Lung microvascular endothelial cell (primary cell): ENCODE results near the gene NFATC4. TPM values are rescaled to one million over a fixed set of nuclear protein-coding genes. Genes with fewer than 3 reads are reported as not detected.
"Not testable (repeated sequence)": the region's sequence is repeated elsewhere in the genome, so short reads cannot be mapped to it uniquely, and the experiment has no call there.

Source experiments
- DNase-seq, 2 donors: peaks; one replicate each; pipeline versions ENCODE4 v3.0.0 to v3.0.0-alpha.2; 2010; ENCODE audit warnings: low read depth in 2 of 2
- total RNA-seq: library from RNA; depleted of rRNA; stranded (reverse); fragments of >200 nt; gene quantifications from 2 replicates; pipeline ENCODE4 v1.2.1, GENCODE V29; 2014

Gene NFATC4
- total RNA-seq, 1 donor from 2014 or later, result 0.60 TPM

GRCh38 chr14:24339284-24340151 lies 28.5 kb upstream of the NFATC4 start, which contains the start of gene RIPK3:
Gene RIPK3 (minus strand): TSS chr14:24339991. CDS start chr14:24339826, 165 bp downstream.
- DNase-seq, result no peak

- DNase-seq, result no peak
Measured at GRCh38 chr14:24340606-24341005, 27.4 kb upstream of the NFATC4 start.

- no peak for DNase-seq
Measured at GRCh38 chr14:24342889-24343288, 25.1 kb upstream of the NFATC4 start.

GRCh38 chr14:24343795-24344660 lies 24.0 kb upstream of the NFATC4 start:
- DNase-seq, result no peak

- DNase-seq, result no peak
Measured at GRCh38 chr14:24347134-24347533, 20.9 kb upstream of the NFATC4 start.

- no peak for DNase-seq
Measured at GRCh38 chr14:24348186-24348585, 19.8 kb upstream of the NFATC4 start.

GRCh38 chr14:24349742-24350141 lies 18.2 kb upstream of the NFATC4 start:
- DNase-seq, result no peak

- peak in 1 of 2 donors; percentile 22 for DNase-seq
Measured at GRCh38 chr14:24351517-24351916, 16.5 kb upstream of the NFATC4 start.

- DNase-seq, result no peak
Measured at GRCh38 chr14:24353559-24354481, 14.2 kb upstream of the NFATC4 start.

GRCh38 chr14:24354482-24354825 lies 13.5 kb upstream of the NFATC4 start:
- DNase-seq, result not testable (repeated sequence)

GRCh38 chr14:24355009-24355408 lies 13.0 kb upstream of the NFATC4 start:
- no peak for DNase-seq

- no peak for DNase-seq
Measured at GRCh38 chr14:24356208-24356607, 11.8 kb upstream of the NFATC4 start.

- DNase-seq, result no peak
Measured at GRCh38 chr14:24360281-24360680, 7.7 kb upstream of the NFATC4 start.

- no peak for DNase-seq
Measured at GRCh38 chr14:24361326-24361725, 6.7 kb upstream of the NFATC4 start.

GRCh38 chr14:24362241-24362960 lies 5.6 kb upstream of the NFATC4 start:
- no peak for DNase-seq

GRCh38 chr14:24363401-24363800 lies 4.6 kb upstream of the NFATC4 start:
- DNase-seq, result no peak

- DNase-seq, result no peak
Measured at GRCh38 chr14:24364841-24365240, 3.1 kb upstream of the NFATC4 start.

GRCh38 chr14:24365600-24366412 lies 2.2 kb upstream of the NFATC4 start:
- peak; percentile 95 to 96 for DNase-seq

GRCh38 chr14:24366413-24366720 lies 1.6 kb upstream of the NFATC4 start:
- no peak for DNase-seq
